B cell (primary cell): ENCODE measurements around the gene KCNC3. TPM values are rescaled to one million over a fixed set of nuclear protein-coding genes. Genes with fewer than 3 reads are reported as not detected.

Experiments
- ATAC-seq: fragments of 200-7000 bp; cut with Tn5 transposase; one replicate; pipeline ENCODE4 v1.10.0; 2021; ENCODE audit warnings: low read depth, mild to moderate bottlenecking, moderate number of reproducible peaks, moderate library complexity
- CTCF ChIA-PET: fragments of 350-600 bp; sonication (Branson Sonifier 250); formaldehyde crosslinking; loops from one replicate; lab custom pipeline; 2021; ENCODE audit warnings: antibody characterized with exemption, inconsistent platforms; lab: Charles Lee
- POLR2A ChIA-PET: fragments of 350-600 bp; sonication (Branson Sonifier 250); formaldehyde crosslinking; loops from one replicate; lab custom pipeline; 2021; ENCODE audit warnings: antibody characterized with exemption; lab: Charles Lee
- DNase-seq: peaks from one replicate; pipeline ENCODE4 v3.0.0; 2013
- H2AFZ ChIP-seq: 2 replicates; pipeline ENCODE4 v1.6.1; 2012; ENCODE audit warnings: mild to moderate bottlenecking, low read depth, low read length; ENCODE audit not compliant: insufficient read depth, poor library complexity, severe bottlenecking
- H3K27ac ChIP-seq, 2 donors: 1 replicate in 1 of 2; 2 replicates in 1 of 2; pipeline ENCODE4 v1.5.1; 2012 to 2013; ENCODE audit warnings: low read length in 2 of 2, mild to moderate bottlenecking in 2 of 2, moderate library complexity in 1 of 2
- H3K27me3 ChIP-seq, 4 experiments: fragments of 200-600 bp in 1 of 4; sonication (generic) in 1 of 4; replicated peaks in 1 of 4; 1 replicate in 2 of 4; 2 replicates in 2 of 4; pipeline versions ENCODE4 v1.6.1 to v1.7.0; 2013 to 2016; ENCODE audit warnings: low read length in 3 of 4, mild to moderate bottlenecking in 2 of 4, mixed read lengths in 1 of 4, moderate library complexity in 1 of 4; ENCODE audit not compliant: insufficient read depth in 4 of 4, control insufficient read depth in 3 of 4; ENCODE audit errors: control extremely low read depth in 1 of 4
- H3K36me3 ChIP-seq, 2 experiments: replicated peaks in 1 of 2; 1 replicate in 1 of 2; 2 replicates in 1 of 2; pipeline versions ENCODE4 v1.6.1 to v1.7.1; 2013; ENCODE audit warnings: low read length in 1 of 2; ENCODE audit not compliant: insufficient read depth in 2 of 2, control insufficient read depth in 1 of 2; ENCODE audit errors: control extremely low read depth in 1 of 2, extremely low read depth in 1 of 2
- H3K4me1 ChIP-seq, 2 donors: fragments of 200-600 bp in 1 of 2; sonication (generic) in 1 of 2; 1 replicate in 1 of 2; 2 replicates in 1 of 2; pipeline versions ENCODE4 v1.5.1 to v1.6.1; 2013 to 2017; ENCODE audit warnings: low read length in 2 of 2; ENCODE audit not compliant: control insufficient read depth in 2 of 2, insufficient read depth in 2 of 2
- H3K4me2 ChIP-seq: replicated peaks from 2 replicates; pipeline ENCODE3; 2012; ENCODE audit warnings: mild to moderate bottlenecking, low read depth, low read length; ENCODE audit not compliant: poor library complexity, severe bottlenecking
- H3K4me3 ChIP-seq, 5 experiments: fragments of 200-600 bp in 1 of 5; sonication (generic) in 1 of 5; 1 replicate in 3 of 5; 2 replicates in 2 of 5; pipeline versions ENCODE4 v1.5.1 to v1.7.0; 2011 to 2016; ENCODE audit warnings: low read length in 4 of 5, mild to moderate bottlenecking in 4 of 5, low read depth in 2 of 5, control low read depth in 1 of 5, moderate library complexity in 1 of 5; ENCODE audit not compliant: insufficient read depth in 1 of 5; ENCODE audit errors: control extremely low read depth in 1 of 5, extremely low read depth in 1 of 5
- H3K79me2 ChIP-seq: fragments of 200-600 bp; sonication (generic); one replicate; pipeline ENCODE4 v1.6.0; 2016; ENCODE audit warnings: low read length; ENCODE audit not compliant: control insufficient read depth, insufficient read depth
- H3K9ac ChIP-seq: fragments of 200-600 bp; sonication (generic); 2 replicates; pipeline ENCODE4 v1.6.1; 2017; ENCODE audit warnings: mild to moderate bottlenecking, low read length, moderate library complexity
- H3K9me3 ChIP-seq, 3 donors: one replicate each; pipeline versions ENCODE4 v1.6.1 to v1.7.1; 2013; ENCODE audit warnings: low read length in 2 of 3; ENCODE audit not compliant: control insufficient read depth in 2 of 3, insufficient read depth in 1 of 3; ENCODE audit errors: control extremely low read depth in 1 of 3
- H4K20me1 ChIP-seq: 2 replicates; pipeline ENCODE4 v1.6.0; 2012; ENCODE audit warnings: mild to moderate bottlenecking, low read length; ENCODE audit not compliant: insufficient read depth, control insufficient read depth, poor library complexity, severe bottlenecking
- H3K27ac Mint-ChIP-seq: one replicate; pipeline ENCODE4 v1.8.0; 2021; ENCODE audit warnings: mixed read lengths
- H3K27me3 Mint-ChIP-seq: one replicate; pipeline ENCODE4 v1.8.0; 2021; ENCODE audit warnings: mixed read lengths
- H3K4me1 Mint-ChIP-seq: one replicate; pipeline ENCODE4 v1.8.0; 2021; ENCODE audit warnings: mixed read lengths
- H3K4me3 Mint-ChIP-seq: one replicate; pipeline ENCODE4 v1.8.0; 2021; ENCODE audit warnings: mixed read lengths
- H3K9me3 Mint-ChIP-seq: one replicate; pipeline ENCODE4 v1.8.0; 2022; ENCODE audit warnings: mixed read lengths; ENCODE audit not compliant: insufficient read depth
- CTCF ChIP-seq: fragments of 200-600 bp; IDR thresholded peaks from one replicate; pipeline ENCODE4 v1.8.0; 2022; ENCODE audit warnings: antibody characterized with exemption, mild to moderate bottlenecking
- EZH2 ChIP-seq: IDR thresholded peaks from 2 replicates; pipeline ENCODE4 v1.6.1; 2012; ENCODE audit warnings: borderline replicate concordance, low read depth, mild to moderate bottlenecking, moderate library complexity, low read length; ENCODE audit not compliant: insufficient read depth, poor library complexity, severe bottlenecking
- WGBS: methylation state at CpG from one replicate; pipeline ENCODE4 v1.1.5; 2013; ENCODE audit warnings: missing lambda C conversion rate; ENCODE audit not compliant: insufficient coverage; 5-methylcytosine and 5-hydroxymethylcytosine counted together
- intact Hi-C: fragments of 100-400 bp; cut with micrococcal nuclease; formaldehyde crosslinking; loops from one replicate; pipeline ENCODE4 v1.10.0; 2022
- polyA plus RNA-seq: library from polyadenylated mRNA; depleted of rRNA; stranded (reverse); fragments of >200 nt; gene quantifications from 2 replicates; pipeline ENCODE4 v1.2.3, GENCODE V29; 2012
- total RNA-seq, 2 donors: library from RNA; stranded (reverse); fragments of 120-200 nt in 1 of 2; gene quantifications; 1 replicate in 1 of 2; 2 replicates in 1 of 2; pipeline versions ENCODE4 v1.2.3 to v1.2.4, GENCODE V29; 2013 to 2022

Gene KCNC3
- total and polyA plus RNA-seq, 2 donors (not counting 1 experiment from before 2014, with no cell fraction given), result 12.3 to 23.0 TPM

GRCh38 chr19:50266041-50266440 is 63.1 kb downstream of the KCNC3 start:
- Histone ChIP-seq H3K4me2 (no peak overlapping the region), H3K4me1 (no peaks in the 10 kb centered on the region), H4K20me1 (no peaks in the 10 kb centered on the region), H3K4me3 (no peak overlapping the region), H2AFZ (no peak overlapping the region), H3K79me2 (no peaks in the 10 kb centered on the region), H3K9ac (no peak overlapping the region), H3K27me3 (peaks cover 0 to 7% (median 0%) of the 10 kb centered on the region in 4 experiments), H3K36me3 (no peaks in the 10 kb centered on the region), H3K27ac (no peak overlapping the region), H3K9me3 (peaks cover 0 to 21% (median 0%) of the 10 kb centered on the region in 3 donors)
- no peak overlapping the region for H3K27ac Mint-ChIP-seq
- ChIA-PET POLR2A (no interaction called here), CTCF (no interaction called here)
- no peaks in the 10 kb centered on the region for H3K4me1 Mint-ChIP-seq
- H3K27me3 Mint-ChIP-seq, result peaks cover 22% of the 10 kb centered on the region
- WGBS, result 100% methylated on average over 3 of the region's 8 CpGs
- no peak for TF ChIP-seq EZH2
- TF ChIP-seq CTCF, result no peak
- H3K9me3 Mint-ChIP-seq, result no peaks in the 10 kb centered on the region
- intact Hi-C loops, result no loop called here
- ATAC-seq (no peak), DNase-seq (no peak)
- H3K4me3 Mint-ChIP-seq, result no peak overlapping the region

- Mint-ChIP-seq H3K27me3 (peaks cover 21% of the 10 kb centered on the region), H3K4me1 (no peaks in the 10 kb centered on the region), H3K27ac (no peak overlapping the region), H3K4me3 (no peak overlapping the region), H3K9me3 (no peaks in the 10 kb centered on the region)
- no peak overlapping the region for H2AFZ ChIP-seq
- H4K20me1 ChIP-seq, result no peaks in the 10 kb centered on the region
- TF ChIP-seq CTCF (no peak), EZH2 (no peak)
- no peaks in the 10 kb centered on the region for H3K36me3 ChIP-seq
- H3K9me3 ChIP-seq, result peaks cover 0 to 21% (median 0%) of the 10 kb centered on the region in 3 donors
- intact Hi-C loops, result no loop called here
- no peak for ATAC-seq
- POLR2A ChIA-PET, result interaction anchor here (0.6 kb wide), 1 partner anchor 11 kb away, joined by 3 read pairs; no protein-coding TSS in a partner anchor
- no peak overlapping the region for H3K4me3 ChIP-seq
- WGBS, result 89% methylated on average over 7 of the region's 8 CpGs
- H3K27ac ChIP-seq, result no peak overlapping the region
- no peaks in the 10 kb centered on the region for H3K4me1 ChIP-seq
- no peak for DNase-seq
- peaks cover 0 to 7% (median 0%) of the 10 kb centered on the region in 4 experiments for H3K27me3 ChIP-seq
- H3K9ac ChIP-seq, result no peak overlapping the region
- H3K4me2 ChIP-seq, result no peak overlapping the region
- CTCF ChIA-PET, result interaction anchor here (0.7 to 1.4 kb wide), 3 partner anchors 10 to 99 kb away, joined by 3 to 4 read pairs (median 3); no protein-coding TSS in a partner anchor
- H3K79me2 ChIP-seq, result no peaks in the 10 kb centered on the region
Measured at GRCh38 chr19:50264483-50265186, 64.5 kb downstream of the KCNC3 start.
